ENCODE results near the gene FSCN2. TPM values are rescaled to one million over a fixed set of nuclear protein-coding genes. Genes with fewer than 3 reads are reported as not detected.

The FSCN2 gene
- total and polyA plus RNA-seq, 10 of the 15 experiments (the other 5 are each of a cell fraction or from before 2014, with no cell fraction given) = 0.12 to 2.1 (median 0.65) TPM; not detected in 3

DNA sequence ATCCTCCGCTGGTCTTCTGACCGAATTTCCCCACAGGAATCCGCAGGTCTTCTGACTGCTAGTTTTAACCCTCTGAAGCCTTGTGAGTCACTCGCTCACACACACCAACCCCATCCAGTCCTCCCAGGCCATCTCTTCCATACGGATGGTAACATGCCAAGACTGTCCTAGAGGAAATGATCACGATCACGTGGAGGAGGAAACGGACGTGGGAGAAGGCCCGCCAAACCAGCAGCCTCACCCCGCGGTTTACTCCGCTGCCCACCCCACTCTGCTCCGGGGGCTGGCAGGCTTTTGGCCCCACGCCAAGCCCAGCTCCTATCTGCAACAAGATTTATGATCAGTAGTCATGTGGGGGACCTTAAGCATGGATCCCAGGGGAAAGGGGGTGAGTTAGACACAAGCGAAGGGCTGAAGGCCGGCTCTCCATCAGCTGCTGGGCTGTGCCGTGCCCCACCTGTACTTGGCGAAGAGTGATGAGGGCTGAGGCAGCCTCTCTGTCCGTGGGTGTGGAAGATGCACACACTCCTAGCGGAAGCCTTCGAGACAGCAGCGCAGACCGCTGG, 25.5 kb downstream of the FSCN2 start:
- POLR2A ChIA-PET = no interaction called here
- in situ Hi-C loops (cut with MboI) (no loop called here), intact Hi-C loops (cut with micrococcal nuclease; ENCODE audit: unreplicated experiment) (loop anchor here (2.0 kb wide), 1 partner anchor 37 kb away; no protein-coding TSS in a partner anchor)
- Histone ChIP-seq H3K4me3 (peak overlapping the region; percentile 93), H3K27me3 (replicated peaks in 1 of 2; ENCODE audit: control insufficient read depth in 2 of 2, insufficient read depth in 2 of 2, low read length in 1 of 2) (no peaks in the 10 kb centered on the region), H2AFZ (ENCODE audit: control insufficient read depth, low read depth, low read length) (peak overlapping the region; percentile 51), H4K20me1 (ENCODE audit: control insufficient read depth, insufficient read depth) (no peaks in the 10 kb centered on the region), H3K27ac (ENCODE audit: control insufficient read depth, insufficient read depth) (peak overlapping the region; percentile 58), H3K9ac (ENCODE audit: control insufficient read depth, insufficient read depth, low read length) (peak overlapping the region; percentile 74), H3K4me1 (ENCODE audit: control insufficient read depth, insufficient read depth, low read length) (peaks cover 14% of the 10 kb centered on the region), H3K4me2 (ENCODE audit: control insufficient read depth, insufficient read depth) (peak overlapping the region; percentile 86), H3K79me2 (ENCODE audit: control insufficient read depth, insufficient read depth, low read length) (peaks cover 24% of the 10 kb centered on the region), H3K36me3 (ENCODE audit: control insufficient read depth in 2 of 2, insufficient read depth in 2 of 2, low read length in 1 of 2) (peaks cover 17 to 24% of the 10 kb centered on the region in 2 experiments; a peak in 3 of 4 replicates), H3K9me3 (replicated peaks; ENCODE audit: control insufficient read depth, insufficient read depth, low read length) (no peaks in the 10 kb centered on the region)
- CTCF ChIA-PET = interaction anchor here (1.4 kb wide), 1 partner anchor 48 kb away, joined by 6 read pairs; no protein-coding TSS in a partner anchor
- SMC1A ChIA-PET (ENCODE audit: uncharacterized antibody, unreplicated experiment) = interaction anchor here (1.6 kb wide), 1 partner anchor 33 kb away, joined by 3 read pairs; no protein-coding TSS in a partner anchor
- no peak for FAIRE-seq
- BruUV-seq (replicated peaks) = TSS peak; percentile 81
- WGBS (ENCODE audit: insufficient coverage, insufficient replicate concordance, low lambda C conversion rate, missing lambda C conversion rate) = 25% methylated on average over 24 of the region's 24 CpGs
- no peak; the same call in 2 of the 3 replicates for ATAC-seq
- peak; percentile 9 for DNase-seq (ENCODE audit: low read depth, low spot score)
- RAD21 ChIA-PET (ENCODE audit: unreplicated experiment) = no interaction called here
- TF ChIP-seq TCF7 (IDR thresholded peaks at IDR 0.05; ENCODE audit: borderline replicate concordance) = no peak
- TF ChIP-seq NFXL1 (IDR thresholded peaks at IDR 0.05; ENCODE audit: borderline replicate concordance) = no peak
- TF ChIP-seq RBBP5 (conservative IDR thresholded peaks at IDR 0.05) = no peak
- no peak for TF ChIP-seq SUPT20H (IDR thresholded peaks at IDR 0.05; ENCODE audit: borderline replicate concordance, control insufficient read depth, low read depth, low read length)
- TF ChIP-seq, protein P1, sequence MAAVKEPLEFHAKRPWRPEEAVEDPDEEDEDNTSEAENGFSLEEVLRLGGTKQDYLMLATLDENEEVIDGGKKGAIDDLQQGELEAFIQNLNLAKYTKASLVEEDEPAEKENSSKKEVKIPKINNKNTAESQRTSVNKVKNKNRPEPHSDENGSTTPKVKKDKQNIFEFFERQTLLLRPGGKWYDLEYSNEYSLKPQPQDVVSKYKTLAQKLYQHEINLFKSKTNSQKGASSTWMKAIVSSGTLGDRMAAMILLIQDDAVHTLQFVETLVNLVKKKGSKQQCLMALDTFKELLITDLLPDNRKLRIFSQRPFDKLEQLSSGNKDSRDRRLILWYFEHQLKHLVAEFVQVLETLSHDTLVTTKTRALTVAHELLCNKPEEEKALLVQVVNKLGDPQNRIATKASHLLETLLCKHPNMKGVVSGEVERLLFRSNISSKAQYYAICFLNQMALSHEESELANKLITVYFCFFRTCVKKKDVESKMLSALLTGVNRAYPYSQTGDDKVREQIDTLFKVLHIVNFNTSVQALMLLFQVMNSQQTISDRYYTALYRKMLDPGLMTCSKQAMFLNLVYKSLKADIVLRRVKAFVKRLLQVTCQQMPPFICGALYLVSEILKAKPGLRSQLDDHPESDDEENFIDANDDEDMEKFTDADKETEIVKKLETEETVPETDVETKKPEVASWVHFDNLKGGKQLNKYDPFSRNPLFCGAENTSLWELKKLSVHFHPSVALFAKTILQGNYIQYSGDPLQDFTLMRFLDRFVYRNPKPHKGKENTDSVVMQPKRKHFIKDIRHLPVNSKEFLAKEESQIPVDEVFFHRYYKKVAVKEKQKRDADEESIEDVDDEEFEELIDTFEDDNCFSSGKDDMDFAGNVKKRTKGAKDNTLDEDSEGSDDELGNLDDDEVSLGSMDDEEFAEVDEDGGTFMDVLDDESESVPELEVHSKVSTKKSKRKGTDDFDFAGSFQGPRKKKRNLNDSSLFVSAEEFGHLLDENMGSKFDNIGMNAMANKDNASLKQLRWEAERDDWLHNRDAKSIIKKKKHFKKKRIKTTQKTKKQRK (IDR thresholded peaks at IDR 0.05; ENCODE audit: low read depth, low read length) = no peak
- no peak for TF ChIP-seq JUND (IDR thresholded peaks at IDR 0.05; ENCODE audit: low read depth, low read length)
- TF ChIP-seq ZNF207 (IDR thresholded peaks at IDR 0.05; ENCODE audit: borderline replicate concordance) = no peak
- TF ChIP-seq HDAC2 (IDR thresholded peaks at IDR 0.05) = no peak
- no peak for TF ChIP-seq ASH2L (IDR thresholded peaks at IDR 0.05; ENCODE audit: borderline replicate concordance, low read depth)
- peak; percentile 30; the same call in 1 of the 2 replicates for TF ChIP-seq RUNX3 (IDR thresholded peaks at IDR 0.05; ENCODE audit: low read length)
- TF ChIP-seq MXI1 (IDR thresholded peaks at IDR 0.05; ENCODE audit: low read depth, low read length) = no peak
- 0 out of 4 replicates have a peak, but pooled peaks of 1 of the 2 experiments have one; percentile 11 for TF ChIP-seq BHLHE40 (IDR thresholded peaks at IDR 0.05; ENCODE audit: borderline replicate concordance in 1 of 2, low read depth in 2 of 2, low read length in 1 of 2)
- no peak for TF ChIP-seq BCL11A (IDR thresholded peaks at IDR 0.05; ENCODE audit: low read depth, low read length)
- TF ChIP-seq SIX5 (IDR thresholded peaks at IDR 0.05; ENCODE audit: low read depth, low read length, severe bottlenecking) = no peak
- TF ChIP-seq FOS (IDR thresholded peaks at IDR 0.05; ENCODE audit: borderline replicate concordance, extremely low read depth, insufficient read length) = no peak
- TF ChIP-seq NRF1 (conservative IDR thresholded peaks at IDR 0.05; ENCODE audit: low read depth, low read length) = no peak
- 0 out of 2 replicates have a peak, but pooled peaks have one; percentile 33 for TF ChIP-seq IKZF1 (conservative IDR thresholded peaks at IDR 0.05)
- no peak for TF ChIP-seq EZH2 (IDR thresholded peaks at IDR 0.05; ENCODE audit: borderline replicate concordance, control insufficient read depth, low read depth, low read length)
- no peak for TF ChIP-seq CBX3 (IDR thresholded peaks at IDR 0.05; ENCODE audit: borderline replicate concordance, low read depth)
- no peak for TF ChIP-seq SMC3 (IDR thresholded peaks at IDR 0.05; ENCODE audit: borderline replicate concordance, low read length)

Data from GM12878 (cell line).